ENCODE measurements around the gene S100A14. TPM values are rescaled to one million over a fixed set of nuclear protein-coding genes. Genes with fewer than 3 reads are reported as not detected.
A peak's percentile ranks its signal among the peaks of the same experiment; 100 is the strongest.

The S100A14 gene
- total and polyA plus RNA-seq, 2 of the 13 experiments (the other 11 are each of a cell fraction or from before 2014, with no cell fraction given) = 1.4 to 7.7 TPM

- no peak for DNase-seq (ENCODE audit: low spot score)
- BruUV-seq (replicated peaks) = no TSS peak
- Histone ChIP-seq H3K4me2 (ENCODE audit: low read depth, low read length) (no peak overlapping the region), H3K27me3 (ENCODE audit: control insufficient read depth in 1 of 2, insufficient read depth in 2 of 2, low read length in 2 of 2) (no peaks in the 10 kb centered on the region; a peak in 1 of 5 replicates), H3K9me3 (ENCODE audit: low read length) (no peaks in the 10 kb centered on the region), H3K79me2 (ENCODE audit: insufficient read depth, low read length) (peaks cover 19% of the 10 kb centered on the region), H3K27ac (ENCODE audit: extremely low read length, insufficient read depth, low read length) (no peak overlapping the region), H3K4me1 (ENCODE audit: insufficient read depth, low read length) (peaks cover 23% of the 10 kb centered on the region), H2AFZ (ENCODE audit: low read length) (no peak overlapping the region), H3K4me3 (replicated peaks in 1 of 3; ENCODE audit: insufficient read depth in 1 of 3, low read depth in 2 of 3, low read length in 3 of 3) (no peak overlapping the region), H3K36me3 (replicated peaks in 1 of 2; ENCODE audit: control insufficient read depth in 1 of 2, insufficient read depth in 2 of 2, low read length in 2 of 2) (peaks cover 26 to 73% of the 10 kb centered on the region in 2 experiments), H4K20me1 (ENCODE audit: insufficient read depth, low read length) (no peaks in the 10 kb centered on the region), H3K9ac (ENCODE audit: insufficient read depth, low read depth, low read length) (no peak overlapping the region)
- intact Hi-C loops (cut with micrococcal nuclease; ENCODE audit: unreplicated experiment) = no loop called here
- no peak for ATAC-seq
- in situ Hi-C loops (cut with HindIII; ENCODE audit: extremely low pct_ligation_motif_present, low pct_unique_long_range_greater_than_20kb) = no loop called here
- 91% methylated on average over 5 of the region's 5 CpGs for WGBS (ENCODE audit: low lambda C conversion rate)
- ChIA-PET CTCF (ENCODE audit: low intra/inter-chr PET ratio, low total read pairs) (no interaction called here), POLR2A (no interaction called here)
- TF ChIP-seq, protein P1, sequence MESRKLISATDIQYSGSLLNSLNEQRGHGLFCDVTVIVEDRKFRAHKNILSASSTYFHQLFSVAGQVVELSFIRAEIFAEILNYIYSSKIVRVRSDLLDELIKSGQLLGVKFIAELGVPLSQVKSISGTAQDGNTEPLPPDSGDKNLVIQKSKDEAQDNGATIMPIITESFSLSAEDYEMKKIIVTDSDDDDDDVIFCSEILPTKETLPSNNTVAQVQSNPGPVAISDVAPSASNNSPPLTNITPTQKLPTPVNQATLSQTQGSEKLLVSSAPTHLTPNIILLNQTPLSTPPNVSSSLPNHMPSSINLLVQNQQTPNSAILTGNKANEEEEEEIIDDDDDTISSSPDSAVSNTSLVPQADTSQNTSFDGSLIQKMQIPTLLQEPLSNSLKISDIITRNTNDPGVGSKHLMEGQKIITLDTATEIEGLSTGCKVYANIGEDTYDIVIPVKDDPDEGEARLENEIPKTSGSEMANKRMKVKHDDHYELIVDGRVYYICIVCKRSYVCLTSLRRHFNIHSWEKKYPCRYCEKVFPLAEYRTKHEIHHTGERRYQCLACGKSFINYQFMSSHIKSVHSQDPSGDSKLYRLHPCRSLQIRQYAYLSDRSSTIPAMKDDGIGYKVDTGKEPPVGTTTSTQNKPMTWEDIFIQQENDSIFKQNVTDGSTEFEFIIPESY (CRISPR knock-in tag; IDR thresholded peaks at IDR 0.05) = peak; percentile 76; the same call in 1 of the 2 replicates
- TF ChIP-seq HNRNPL (IDR thresholded peaks at IDR 0.05; ENCODE audit: low read depth, low read length) (no peak), CBFB (CRISPR knock-in tag; IDR thresholded peaks at IDR 0.05) (no peak), ZNF143 (CRISPR knock-in tag; IDR thresholded peaks at IDR 0.05) (no peak), ZNF597 (CRISPR knock-in tag; IDR thresholded peaks at IDR 0.05) (no peak), XBP1 (CRISPR knock-in tag; IDR thresholded peaks at IDR 0.05) (no peak), ZNF503 (CRISPR knock-in tag; IDR thresholded peaks at IDR 0.05) (no peak), DNMT3B (CRISPR knock-in tag; conservative IDR thresholded peaks at IDR 0.05) (no peak)
- TF ChIP-seq, protein P2, sequence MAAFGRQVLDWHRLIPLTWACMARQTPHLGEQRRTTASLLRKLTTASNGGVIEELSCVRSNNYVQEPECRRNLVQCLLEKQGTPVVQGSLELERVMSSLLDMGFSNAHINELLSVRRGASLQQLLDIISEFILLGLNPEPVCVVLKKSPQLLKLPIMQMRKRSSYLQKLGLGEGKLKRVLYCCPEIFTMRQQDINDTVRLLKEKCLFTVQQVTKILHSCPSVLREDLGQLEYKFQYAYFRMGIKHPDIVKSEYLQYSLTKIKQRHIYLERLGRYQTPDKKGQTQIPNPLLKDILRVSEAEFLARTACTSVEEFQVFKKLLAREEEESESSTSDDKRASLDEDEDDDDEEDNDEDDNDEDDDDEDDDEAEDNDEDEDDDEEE (CRISPR knock-in tag; IDR thresholded peaks at IDR 0.05) = no peak
- no peak for FAIRE-seq
Observed at GRCh38 chr1:153663211-153663610, 47.1 kb upstream of the S100A14 start.

Data from HepG2 (cell line).